CD14-positive monocyte (primary cell): ENCODE data around the gene COL25A1. TPM values are rescaled to one million over a fixed set of nuclear protein-coding genes. Genes with fewer than 3 reads are reported as not detected.

Experiments
- DNase-seq, 3 donors: peaks; one replicate each; pipeline ENCODE4 v3.0.0-alpha.2; 2011 to 2022
- H2AFZ ChIP-seq: 2 replicates; pipeline ENCODE4 v1.6.0; 2012; ENCODE audit warnings: mild to moderate bottlenecking, low read depth, low read length, inconsistent platforms; ENCODE audit not compliant: insufficient read depth, poor library complexity, severe bottlenecking
- H3K27ac ChIP-seq, 2 donors: 1 replicate in 1 of 2; 2 replicates in 1 of 2; pipeline ENCODE4 v1.5.1; 2012 to 2013; ENCODE audit warnings: low read length in 2 of 2, control low read depth in 1 of 2, inconsistent platforms in 1 of 2, low read depth in 1 of 2, mild to moderate bottlenecking in 1 of 2
- H3K27me3 ChIP-seq, 2 donors: one replicate each; pipeline versions ENCODE4 v1.6.0 to v1.6.1; 2011 to 2013; ENCODE audit warnings: low read length in 2 of 2; ENCODE audit not compliant: control insufficient read depth in 2 of 2, insufficient read depth in 2 of 2
- H3K36me3 ChIP-seq, 2 donors: replicated peaks in 1 of 2; 1 replicate in 1 of 2; 2 replicates in 1 of 2; pipeline versions ENCODE4 v1.5.1 to v1.6.1; 2012 to 2013; ENCODE audit warnings: low read length in 2 of 2, control low read depth in 1 of 2, inconsistent platforms in 1 of 2, mild to moderate bottlenecking in 1 of 2; ENCODE audit not compliant: insufficient read depth in 2 of 2, control insufficient read depth in 1 of 2
- H3K4me1 ChIP-seq, 2 donors: 1 replicate in 1 of 2; 2 replicates in 1 of 2; pipeline versions ENCODE4 v1.5.1 to v1.6.1; 2012 to 2013; ENCODE audit warnings: low read length in 2 of 2, control low read depth in 1 of 2, inconsistent platforms in 1 of 2, mild to moderate bottlenecking in 1 of 2, moderate library complexity in 1 of 2; ENCODE audit not compliant: insufficient read depth in 2 of 2, control insufficient read depth in 1 of 2
- H3K4me2 ChIP-seq: replicated peaks from 2 replicates; pipeline ENCODE3; 2012; ENCODE audit warnings: low read length, moderate library complexity, mild to moderate bottlenecking; ENCODE audit not compliant: poor library complexity, severe bottlenecking; ENCODE audit errors: extremely low read depth
- H3K4me3 ChIP-seq, 3 experiments: fragments of 200-600 bp in 1 of 3; sonication (generic) in 1 of 3; replicated peaks in 1 of 3; 1 replicate in 2 of 3; 2 replicates in 1 of 3; pipeline ENCODE4 v1.5.1; 2011 to 2013; ENCODE audit warnings: low read length in 3 of 3, mild to moderate bottlenecking in 3 of 3, control low read depth in 2 of 3, low read depth in 2 of 3, inconsistent platforms in 1 of 3, moderate library complexity in 1 of 3
- H3K79me2 ChIP-seq: 2 replicates; pipeline ENCODE4 v1.6.0; 2012; ENCODE audit warnings: mild to moderate bottlenecking, control low read depth, inconsistent platforms, low read length, moderate library complexity; ENCODE audit not compliant: insufficient read depth
- H3K9ac ChIP-seq: 2 replicates; pipeline ENCODE4 v1.6.0; 2017; ENCODE audit warnings: low read length, mild to moderate bottlenecking; ENCODE audit not compliant: insufficient read depth, poor library complexity, severe bottlenecking
- H3K9me3 ChIP-seq, 2 donors: replicated peaks in 1 of 2; 1 replicate in 1 of 2; 2 replicates in 1 of 2; pipeline versions ENCODE4 v1.5.1 to v1.6.1; 2012 to 2013; ENCODE audit warnings: low read length in 2 of 2, control low read depth in 1 of 2; ENCODE audit not compliant: control insufficient read depth in 1 of 2, insufficient read depth in 1 of 2
- H4K20me1 ChIP-seq: 2 replicates; pipeline ENCODE4 v1.6.0; 2012; ENCODE audit warnings: mild to moderate bottlenecking, low read length, control low read depth, moderate library complexity; ENCODE audit not compliant: insufficient read depth
- H3K27ac Mint-ChIP-seq, 7 donors: one replicate each; pipeline ENCODE4 v1.8.0; 2020; ENCODE audit warnings: mild to moderate bottlenecking in 7 of 7, mixed read lengths in 7 of 7, moderate library complexity in 6 of 7, inconsistent platforms in 2 of 7
- H3K27me3 Mint-ChIP-seq, 3 donors: one replicate each; pipeline ENCODE4 v1.8.0; 2021 to 2022; ENCODE audit warnings: low read depth in 3 of 3, mild to moderate bottlenecking in 3 of 3, mixed read lengths in 3 of 3, moderate library complexity in 3 of 3, inconsistent platforms in 1 of 3
- H3K36me3 Mint-ChIP-seq, 2 donors: one replicate each; pipeline ENCODE4 v1.8.0; 2020; ENCODE audit warnings: mixed read lengths in 2 of 2, inconsistent platforms in 1 of 2, mild to moderate bottlenecking in 1 of 2
- H3K4me1 Mint-ChIP-seq: one replicate; pipeline ENCODE4 v1.8.0; 2020; ENCODE audit warnings: mild to moderate bottlenecking, mixed read lengths
- H3K4me3 Mint-ChIP-seq, 2 donors: one replicate each; pipeline ENCODE4 v1.8.0; 2020; ENCODE audit warnings: mild to moderate bottlenecking in 2 of 2, mixed read lengths in 2 of 2, moderate library complexity in 1 of 2
- H3K9me3 Mint-ChIP-seq, 7 donors: one replicate each; pipeline ENCODE4 v1.8.0; 2020 to 2022; ENCODE audit warnings: mixed read lengths in 7 of 7, mild to moderate bottlenecking in 6 of 7, moderate library complexity in 6 of 7, inconsistent platforms in 2 of 7
- whole genome bisulfite sequencing: methylation state at CpG from one replicate; pipeline ENCODE4 v1.1.5; 2013; ENCODE audit warnings: missing lambda C conversion rate; ENCODE audit not compliant: insufficient coverage; 5-methylcytosine and 5-hydroxymethylcytosine counted together
- intact Hi-C, 2 donors: fragments of 100-400 bp; cut with micrococcal nuclease; formaldehyde crosslinking; loops; one replicate each; pipeline versions ENCODE4 v1.15.0 to v1.15.1; 2023
- polyA plus RNA-seq, 3 donors: library from polyadenylated mRNA; depleted of rRNA in 1 of 3; unstranded in 2 of 3; stranded (reverse) in 1 of 3; fragments of 300-500 nt in 2 of 3; fragments of >200 nt in 1 of 3; fragmentation: Illumina TruSeq in 2 of 3; gene quantifications; 1 replicate in 2 of 3; 2 replicates in 1 of 3; pipeline ENCODE4 v1.2.3, GENCODE V29; 2012 to 2021
- TF ChIP-seq, protein P1 (sequence below): fragments of 200-600 bp; IDR thresholded peaks from one replicate; pipeline ENCODE4 v1.8.0; 2022; ENCODE audit warnings: antibody characterized with exemption, mild to moderate bottlenecking

The COL25A1 gene
- polyA plus RNA-seq, 3 donors, result not detected

GRCh38 chr4:108795733-108796132 lies 506.7 kb downstream of the COL25A1 start:
- H4K20me1 ChIP-seq, result no peaks in the 10 kb centered on the region
- TF ChIP-seq, protein P1, sequence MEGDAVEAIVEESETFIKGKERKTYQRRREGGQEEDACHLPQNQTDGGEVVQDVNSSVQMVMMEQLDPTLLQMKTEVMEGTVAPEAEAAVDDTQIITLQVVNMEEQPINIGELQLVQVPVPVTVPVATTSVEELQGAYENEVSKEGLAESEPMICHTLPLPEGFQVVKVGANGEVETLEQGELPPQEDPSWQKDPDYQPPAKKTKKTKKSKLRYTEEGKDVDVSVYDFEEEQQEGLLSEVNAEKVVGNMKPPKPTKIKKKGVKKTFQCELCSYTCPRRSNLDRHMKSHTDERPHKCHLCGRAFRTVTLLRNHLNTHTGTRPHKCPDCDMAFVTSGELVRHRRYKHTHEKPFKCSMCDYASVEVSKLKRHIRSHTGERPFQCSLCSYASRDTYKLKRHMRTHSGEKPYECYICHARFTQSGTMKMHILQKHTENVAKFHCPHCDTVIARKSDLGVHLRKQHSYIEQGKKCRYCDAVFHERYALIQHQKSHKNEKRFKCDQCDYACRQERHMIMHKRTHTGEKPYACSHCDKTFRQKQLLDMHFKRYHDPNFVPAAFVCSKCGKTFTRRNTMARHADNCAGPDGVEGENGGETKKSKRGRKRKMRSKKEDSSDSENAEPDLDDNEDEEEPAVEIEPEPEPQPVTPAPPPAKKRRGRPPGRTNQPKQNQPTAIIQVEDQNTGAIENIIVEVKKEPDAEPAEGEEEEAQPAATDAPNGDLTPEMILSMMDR, result no peak
- no peaks in the 10 kb centered on the region for H3K27me3 ChIP-seq
- Mint-ChIP-seq H3K27ac (no peak overlapping the region), H3K36me3 (no peaks in the 10 kb centered on the region), H3K4me3 (no peak overlapping the region), H3K9me3 (peaks cover 0 to 4% (median 1%) of the 10 kb centered on the region in 7 donors), H3K27me3 (peaks cover 0 to 6% (median 6%) of the 10 kb centered on the region in 3 donors), H3K4me1 (no peaks in the 10 kb centered on the region)
- H3K4me1 ChIP-seq, result no peaks in the 10 kb centered on the region
- DNase-seq, result no peak
- no peaks in the 10 kb centered on the region for H3K79me2 ChIP-seq
- no peak overlapping the region for H3K27ac ChIP-seq
- H3K9me3 ChIP-seq, result no peaks in the 10 kb centered on the region
- no peak overlapping the region for H3K4me3 ChIP-seq
- H3K36me3 ChIP-seq, result no peaks in the 10 kb centered on the region
- H3K4me2 ChIP-seq, result no peak overlapping the region
- no peak overlapping the region for H2AFZ ChIP-seq
- no peak overlapping the region for H3K9ac ChIP-seq
- intact Hi-C loops, result no loop called here

GRCh38 chr4:108794136-108794535 lies 508.3 kb downstream of the COL25A1 start:
- TF ChIP-seq, protein P1, result no peak
- no CpG with 5 or more reads among the region's 1 CpG for WGBS
- H3K4me1 ChIP-seq, result no peaks in the 10 kb centered on the region
- H3K9ac ChIP-seq, result no peak overlapping the region
- intact Hi-C loops, result no loop called here
- Mint-ChIP-seq H3K9me3 (peaks cover 0 to 4% (median 0%) of the 10 kb centered on the region in 7 donors), H3K36me3 (no peaks in the 10 kb centered on the region), H3K27ac (no peak overlapping the region), H3K4me1 (no peaks in the 10 kb centered on the region), H3K4me3 (no peak overlapping the region), H3K27me3 (peaks cover 2 to 6% (median 4%) of the 10 kb centered on the region in 3 donors)
- no peak overlapping the region for H3K4me2 ChIP-seq
- H3K27me3 ChIP-seq, result no peaks in the 10 kb centered on the region
- no peaks in the 10 kb centered on the region for H3K36me3 ChIP-seq
- H4K20me1 ChIP-seq, result no peaks in the 10 kb centered on the region
- no peaks in the 10 kb centered on the region for H3K9me3 ChIP-seq
- no peaks in the 10 kb centered on the region for H3K79me2 ChIP-seq
- no peak for DNase-seq
- no peak overlapping the region for H3K27ac ChIP-seq
- no peak overlapping the region for H2AFZ ChIP-seq
- no peak overlapping the region for H3K4me3 ChIP-seq
